HepG2 (cell line): Measurements from ENCODE around the gene FABP2. TPM values are rescaled to one million over a fixed set of nuclear protein-coding genes. Genes with fewer than 3 reads are reported as not detected.

Source experiments
- ATAC-seq: fragments of 200-7000 bp; cut with Tn5 transposase; 3 replicates; pipeline ENCODE4 v1.9.1; 2020; ENCODE audit warnings: mild to moderate bottlenecking, moderate library complexity
- BruUV-seq: library from RNA; stranded (reverse); fragments of 400-500 nt; replicated peaks from 2 replicates; lab custom pipeline; 2021; lab: Mats Ljungman, UMichigan
- CTCF ChIA-PET: fragments of 300-600 bp; formaldehyde crosslinking; extraction: SDS; loops from one replicate; lab custom pipeline; 2021; ENCODE audit warnings: low total read pairs, inconsistent platforms, low intra/inter-chr PET ratio; lab: Yijun Ruan, JAX
- POLR2A ChIA-PET: fragments of 350-600 bp; sonication (Branson Sonifier 250); formaldehyde crosslinking; loops from one replicate; lab custom pipeline; 2020; ENCODE audit warnings: antibody characterized with exemption, inconsistent platforms; lab: Yijun Ruan, JAX
- DNase-seq: peaks from one replicate; pipeline ENCODE4 v3.0.0-alpha.2; 2015; ENCODE audit warnings: low spot score
- FAIRE-seq: peaks from 3 replicates; lab custom pipeline; 2011; peaks lifted over from hg19 to GRCh38; lab: Jason Lieb, UNC
- H2AFZ ChIP-seq: one replicate; pipeline ENCODE4 v1.6.1; 2011; ENCODE audit warnings: low read length, inconsistent platforms
- H3K27ac ChIP-seq: fragments of 300-600 bp; 3 replicates; pipeline ENCODE4 v1.8.0; 2011; ENCODE audit warnings: mixed run types, mild to moderate bottlenecking, mixed read lengths, low read length, inconsistent platforms; ENCODE audit not compliant: insufficient read depth; ENCODE audit errors: extremely low read length
- H3K27me3 ChIP-seq, 2 experiments: fragments of 200-600 bp in 1 of 2; 2 replicates in 1 of 2; 3 replicates in 1 of 2; pipeline versions ENCODE4 v1.6.0 to v1.8.0; 2011; ENCODE audit warnings: low read length in 2 of 2, mild to moderate bottlenecking in 2 of 2, moderate library complexity in 2 of 2, inconsistent platforms in 1 of 2; ENCODE audit not compliant: insufficient read depth in 2 of 2, control insufficient read depth in 1 of 2
- H3K36me3 ChIP-seq, 2 experiments: fragments of 200-600 bp in 1 of 2; replicated peaks in 1 of 2; 2 replicates in 1 of 2; 3 replicates in 1 of 2; pipeline versions ENCODE4 v1.5.1 to v1.8.0; 2011; ENCODE audit warnings: low read length in 2 of 2, inconsistent platforms in 1 of 2; ENCODE audit not compliant: insufficient read depth in 2 of 2, control insufficient read depth in 1 of 2
- H3K4me1 ChIP-seq: 2 replicates; pipeline ENCODE4 v1.5.1; 2012; ENCODE audit warnings: low read length, inconsistent platforms; ENCODE audit not compliant: insufficient read depth
- H3K4me2 ChIP-seq: 2 replicates; pipeline ENCODE4 v1.6.0; 2011; ENCODE audit warnings: low read depth, low read length, inconsistent platforms
- H3K4me3 ChIP-seq, 3 experiments: fragments of 200-600 bp in 1 of 3; sonication (generic), shearing (Covaris generic) in 1 of 3; replicated peaks in 1 of 3; 2 replicates each; pipeline ENCODE4 v1.5.1; 2011 to 2016; ENCODE audit warnings: low read length in 3 of 3, inconsistent platforms in 2 of 3, low read depth in 2 of 3, mild to moderate bottlenecking in 2 of 3, control low read depth in 1 of 3, mixed read lengths in 1 of 3; ENCODE audit not compliant: insufficient read depth in 1 of 3
- H3K79me2 ChIP-seq: one replicate; pipeline ENCODE4 v1.6.1; 2011; ENCODE audit warnings: low read length, inconsistent platforms; ENCODE audit not compliant: insufficient read depth
- H3K9ac ChIP-seq: 2 replicates; pipeline ENCODE4 v1.6.0; 2011; ENCODE audit warnings: mild to moderate bottlenecking, low read depth, low read length, inconsistent platforms; ENCODE audit not compliant: insufficient read depth
- H3K9me3 ChIP-seq: 2 replicates; pipeline ENCODE4 v1.5.1; 2012; ENCODE audit warnings: mild to moderate bottlenecking, low read length
- H4K20me1 ChIP-seq: 2 replicates; pipeline ENCODE4 v1.6.0; 2011; ENCODE audit warnings: inconsistent platforms, mild to moderate bottlenecking, low read length, moderate library complexity; ENCODE audit not compliant: insufficient read depth
- DR1 ChIP-seq: sonication (generic); formaldehyde crosslinking; IDR thresholded peaks from 2 replicates; pipeline ENCODE4 v1.8.0; 2021; ENCODE audit warnings: mild to moderate bottlenecking, missing genetic modification reagents, inconsistent platforms
- FOXK2 ChIP-seq: fragments of 450-650 bp; IDR thresholded peaks from 2 replicates; pipeline ENCODE4 v1.6.1; 2016
- GATAD1 ChIP-seq: IDR thresholded peaks from 2 replicates; pipeline ENCODE4 v1.6.1; 2016; ENCODE audit warnings: missing genetic modification reagents, missing compliant biosample characterization
- MAF1 ChIP-seq: sonication (generic); formaldehyde crosslinking; IDR thresholded peaks from 2 replicates; pipeline ENCODE4 v1.5.0; 2020; ENCODE audit warnings: missing genetic modification reagents, borderline replicate concordance
- MAFF ChIP-seq: IDR thresholded peaks from 2 replicates; pipeline ENCODE4 v1.6.1; 2011; ENCODE audit warnings: low read depth, low read length, improper control_type of control experiment
- MAFK ChIP-seq, 2 experiments: IDR thresholded peaks in 1 of 2; conservative IDR thresholded peaks in 1 of 2; 2 replicates each; pipeline ENCODE4 v1.6.1; 2011; ENCODE audit warnings: improper control_type of control experiment in 2 of 2, low read length in 2 of 2
- RELA ChIP-seq: sonication (generic); formaldehyde crosslinking; IDR thresholded peaks from 2 replicates; pipeline ENCODE4 v1.4.0; 2020; ENCODE audit warnings: missing genetic modification reagents
- REPIN1 ChIP-seq: sonication (generic); formaldehyde crosslinking; IDR thresholded peaks from 2 replicates; pipeline ENCODE4 v1.8.0; 2022; ENCODE audit warnings: missing genetic modification reagents, low read depth, mild to moderate bottlenecking, borderline replicate concordance
- SMYD3 ChIP-seq: sonication (generic); formaldehyde crosslinking; IDR thresholded peaks from 2 replicates; pipeline ENCODE4 v1.8.1; 2023; ENCODE audit warnings: mild to moderate bottlenecking, missing genetic modification reagents
- ZBTB20 ChIP-seq: sonication (generic); formaldehyde crosslinking; IDR thresholded peaks from 2 replicates; pipeline ENCODE4 v1.8.1; 2023; ENCODE audit warnings: missing genetic modification reagents, low read depth, mild to moderate bottlenecking, borderline replicate concordance
- ZFP36L2 ChIP-seq: sonication (generic); formaldehyde crosslinking; IDR thresholded peaks from 2 replicates; pipeline ENCODE4 v1.4.0; 2020; ENCODE audit warnings: missing genetic modification reagents
- ZKSCAN5 ChIP-seq: sonication (generic); formaldehyde crosslinking; IDR thresholded peaks from 2 replicates; pipeline ENCODE4 v1.5.1; 2020; ENCODE audit warnings: mild to moderate bottlenecking, missing genetic modification reagents
- ZNF296 ChIP-seq: sonication (generic); formaldehyde crosslinking; conservative IDR thresholded peaks from 2 replicates; pipeline ENCODE4 v1.5.0; 2020; ENCODE audit warnings: mild to moderate bottlenecking, missing genetic modification reagents
- WGBS: methylation state at CpG from one replicate; pipeline ENCODE4 v1.1.6; 2017; ENCODE audit warnings: low lambda C conversion rate; 5-methylcytosine and 5-hydroxymethylcytosine counted together
- in situ Hi-C: cut with HindIII; loops from 2 replicates; pipeline ENCODE4 v1.10.0; 2017; ENCODE audit warnings: low pct_unique_long_range_greater_than_20kb; ENCODE audit not compliant: extremely low pct_ligation_motif_present
- intact Hi-C: fragments of 100-400 bp; cut with micrococcal nuclease; formaldehyde crosslinking; loops from one replicate; pipeline ENCODE4 v1.10.0; 2022; ENCODE audit not compliant: unreplicated experiment
- polyA plus RNA-seq, 8 experiments: library from polyadenylated mRNA; depleted of rRNA in 3 of 8; stranded (reverse) in 7 of 8; unstranded in 1 of 8; fragments of >200 nt; fragmentation: Illumina TruSeq in 4 of 8; extraction: Trizol in 4 of 8; gene quantifications; 2 replicates each; pipeline versions ENCODE4 v1.2.1 to v1.2.3, GENCODE V29; 2011 to 2016; ENCODE audit warnings: low read depth in 4 of 8, missing spikeins in 1 of 8, mixed read lengths in 1 of 8; ENCODE audit not compliant: insufficient read depth in 1 of 8
- total RNA-seq, 5 experiments: library from RNA; depleted of rRNA; stranded (reverse); fragments of >200 nt; fragmentation: Illumina TruSeq; extraction: Trizol; gene quantifications; 2 replicates each; pipeline ENCODE4 v1.2.3, GENCODE V29; 2016; ENCODE audit warnings: low read depth in 1 of 5
- TF ChIP-seq, protein P1 (sequence below): sonication (generic); formaldehyde crosslinking; IDR thresholded peaks from 2 replicates; pipeline ENCODE4 v1.8.1; 2023; ENCODE audit warnings: mild to moderate bottlenecking, missing genetic modification reagents
- TF ChIP-seq, protein P2 (sequence below): fragments of 450-650 bp; IDR thresholded peaks from 2 replicates; pipeline ENCODE4 v1.6.1; 2016
- TF ChIP-seq, protein P3 (sequence below): sonication (generic); formaldehyde crosslinking; conservative IDR thresholded peaks from 2 replicates; pipeline ENCODE4 v1.4.0; 2020; ENCODE audit warnings: missing genetic modification reagents

FABP2 gene
- total and polyA plus RNA-seq, 2 of the 13 experiments (the other 11 are each of a cell fraction or from before 2014, with no cell fraction given), result 0.78 to 1.2 TPM

DNA sequence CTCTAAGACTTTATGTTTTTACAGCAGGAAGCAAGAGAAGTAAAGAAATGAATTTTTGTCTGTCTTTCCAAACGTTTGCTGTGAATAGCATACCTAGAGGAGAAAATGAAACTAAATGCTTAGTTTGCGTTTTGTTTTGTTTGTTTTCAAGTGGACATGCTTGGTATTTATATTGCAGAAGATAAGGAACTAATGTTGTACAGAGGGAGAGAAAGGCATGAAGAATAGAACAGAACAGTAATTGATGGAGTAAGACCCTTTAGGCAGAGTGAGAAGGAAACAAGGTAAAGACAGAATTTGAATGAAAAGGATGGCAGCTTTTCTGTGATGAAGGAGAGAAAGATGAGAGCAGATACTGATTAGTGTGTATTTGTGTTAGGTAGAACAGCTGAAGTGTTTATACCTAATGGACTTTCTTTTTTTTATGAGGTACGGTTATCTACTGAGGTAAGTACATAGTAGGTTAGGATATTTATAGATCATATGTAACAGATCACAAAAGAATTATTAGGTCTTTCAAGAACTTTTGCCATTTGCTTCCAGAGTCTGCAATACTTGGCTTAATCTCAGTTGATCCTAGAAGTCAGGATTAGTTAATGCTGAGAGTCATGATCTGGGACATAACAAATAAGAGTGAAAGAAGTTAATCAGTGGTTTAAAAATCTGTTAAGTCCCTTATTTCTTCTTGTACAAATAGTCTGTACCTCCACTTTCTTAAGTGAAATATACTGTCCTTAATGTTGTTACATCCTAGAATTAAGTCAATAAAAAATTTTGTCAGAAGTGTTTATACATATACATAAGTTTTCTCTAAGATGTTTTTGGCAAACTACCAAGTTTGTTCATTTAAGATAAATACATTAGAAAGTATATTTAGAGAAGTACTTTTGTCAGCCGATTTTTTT is 36.8 kb downstream of the FABP2 start:
- intact Hi-C loops, result no loop called here
- DNase-seq (no peak), FAIRE-seq (no peak), ATAC-seq (no peak; the same call in 2 of the 3 replicates)
- in situ Hi-C loops, result loop anchor here (5.0 kb wide), 1 partner anchor 243 kb away; no protein-coding TSS in a partner anchor
- no peaks in the 10 kb centered on the region for H3K79me2 ChIP-seq
- no peaks in the 10 kb centered on the region for H4K20me1 ChIP-seq
- no peaks in the 10 kb centered on the region for H3K36me3 ChIP-seq
- WGBS, result 52% methylated on average over 4 of the region's 4 CpGs
- H2AFZ ChIP-seq, result no peak overlapping the region
- H3K4me2 ChIP-seq, result no peak overlapping the region
- no peak overlapping the region for H3K27ac ChIP-seq
- TF ChIP-seq ZFP36L2 (CRISPR knock-in tag), result no peak
- peak; percentile 91 for TF ChIP-seq MAFF
- no peak for TF ChIP-seq ZNF296
- TF ChIP-seq MAFK (conservative IDR thresholded peaks at IDR 0.05 in 1 of 2, IDR thresholded peaks at IDR 0.05 in 1 of 2; ENCODE audit: low read length in 2 of 2), result peak; percentile 92
- no peak for TF ChIP-seq GATAD1 (CRISPR knock-in tag)
- TF ChIP-seq, protein P1, sequence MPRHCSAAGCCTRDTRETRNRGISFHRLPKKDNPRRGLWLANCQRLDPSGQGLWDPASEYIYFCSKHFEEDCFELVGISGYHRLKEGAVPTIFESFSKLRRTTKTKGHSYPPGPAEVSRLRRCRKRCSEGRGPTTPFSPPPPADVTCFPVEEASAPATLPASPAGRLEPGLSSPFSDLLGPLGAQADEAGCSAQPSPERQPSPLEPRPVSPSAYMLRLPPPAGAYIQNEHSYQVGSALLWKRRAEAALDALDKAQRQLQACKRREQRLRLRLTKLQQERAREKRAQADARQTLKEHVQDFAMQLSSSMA, result no peak
- TF ChIP-seq RELA (CRISPR knock-in tag), result no peak
- no peaks in the 10 kb centered on the region for H3K27me3 ChIP-seq
- H3K4me1 ChIP-seq, result peaks cover 1% of the 10 kb centered on the region; the same call in 1 of the 2 replicates
- no peak overlapping the region for H3K9ac ChIP-seq
- CTCF ChIA-PET, result interaction anchor here (1.9 kb wide), 1 partner anchor 243 kb away, joined by 15 read pairs; no protein-coding TSS in a partner anchor
- no TSS peak for BruUV-seq
- H3K9me3 ChIP-seq, result no peaks in the 10 kb centered on the region
- no peak overlapping the region for H3K4me3 ChIP-seq
- POLR2A ChIA-PET, result no interaction called here

DNA sequence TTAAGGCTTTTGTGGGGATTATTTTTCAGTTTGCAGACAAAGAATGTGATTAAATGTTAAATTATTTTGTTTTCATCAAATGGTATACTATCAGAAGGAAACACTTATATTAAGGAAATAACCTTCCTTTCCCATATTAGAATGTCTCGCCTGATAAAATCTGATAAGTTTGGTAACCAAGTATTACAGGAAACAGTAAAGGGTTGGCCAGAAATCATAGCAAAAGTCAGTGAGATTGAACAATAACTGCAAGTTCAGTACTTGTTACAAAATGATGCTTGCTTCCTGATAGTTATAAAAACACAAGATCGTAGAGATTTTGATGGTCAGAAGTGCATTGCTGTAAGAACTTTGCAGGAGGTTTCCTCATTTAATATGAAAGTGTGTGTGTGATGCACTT is 40.5 kb downstream of the FABP2 start:
- no peak for FAIRE-seq
- Histone ChIP-seq H3K36me3 (no peaks in the 10 kb centered on the region), H4K20me1 (no peaks in the 10 kb centered on the region), H3K4me3 (no peak overlapping the region), H3K79me2 (no peaks in the 10 kb centered on the region), H2AFZ (no peak overlapping the region), H3K9me3 (no peaks in the 10 kb centered on the region), H3K4me2 (no peak overlapping the region), H3K27me3 (no peaks in the 10 kb centered on the region), H3K27ac (no peak overlapping the region), H3K9ac (no peak overlapping the region), H3K4me1 (no peaks in the 10 kb centered on the region)
- DNase-seq, result no peak
- in situ Hi-C loops (no loop called here), intact Hi-C loops (no loop called here)
- no peak for ATAC-seq
- POLR2A ChIA-PET, result no interaction called here
- 93% methylated on average over 2 of the region's 2 CpGs for WGBS
- no TSS peak for BruUV-seq
- CTCF ChIA-PET, result no interaction called here
- TF ChIP-seq ZBTB20 (no peak), DR1 (CRISPR knock-in tag) (no peak), REPIN1 (no peak), FOXK2 (no peak), SMYD3 (CRISPR knock-in tag) (no peak), MAF1 (CRISPR knock-in tag) (no peak), ZKSCAN5 (CRISPR knock-in tag) (no peak)
- TF ChIP-seq, protein P2, sequence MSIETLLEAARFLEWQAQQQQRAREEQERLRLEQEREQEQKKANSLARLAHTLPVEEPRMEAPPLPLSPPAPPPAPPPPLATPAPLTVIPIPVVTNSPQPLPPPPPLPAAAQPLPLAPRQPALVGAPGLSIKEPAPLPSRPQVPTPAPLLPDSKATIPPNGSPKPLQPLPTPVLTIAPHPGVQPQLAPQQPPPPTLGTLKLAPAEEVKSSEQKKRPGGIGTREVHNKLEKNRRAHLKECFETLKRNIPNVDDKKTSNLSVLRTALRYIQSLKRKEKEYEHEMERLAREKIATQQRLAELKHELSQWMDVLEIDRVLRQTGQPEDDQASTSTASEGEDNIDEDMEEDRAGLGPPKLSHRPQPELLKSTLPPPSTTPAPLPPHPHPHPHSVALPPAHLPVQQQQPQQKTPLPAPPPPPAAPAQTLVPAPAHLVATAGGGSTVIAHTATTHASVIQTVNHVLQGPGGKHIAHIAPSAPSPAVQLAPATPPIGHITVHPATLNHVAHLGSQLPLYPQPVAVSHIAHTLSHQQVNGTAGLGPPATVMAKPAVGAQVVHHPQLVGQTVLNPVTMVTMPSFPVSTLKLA, result no peak
- TF ChIP-seq, protein P3, sequence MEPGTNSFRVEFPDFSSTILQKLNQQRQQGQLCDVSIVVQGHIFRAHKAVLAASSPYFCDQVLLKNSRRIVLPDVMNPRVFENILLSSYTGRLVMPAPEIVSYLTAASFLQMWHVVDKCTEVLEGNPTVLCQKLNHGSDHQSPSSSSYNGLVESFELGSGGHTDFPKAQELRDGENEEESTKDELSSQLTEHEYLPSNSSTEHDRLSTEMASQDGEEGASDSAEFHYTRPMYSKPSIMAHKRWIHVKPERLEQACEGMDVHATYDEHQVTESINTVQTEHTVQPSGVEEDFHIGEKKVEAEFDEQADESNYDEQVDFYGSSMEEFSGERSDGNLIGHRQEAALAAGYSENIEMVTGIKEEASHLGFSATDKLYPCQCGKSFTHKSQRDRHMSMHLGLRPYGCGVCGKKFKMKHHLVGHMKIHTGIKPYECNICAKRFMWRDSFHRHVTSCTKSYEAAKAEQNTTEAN (CRISPR knock-in tag), result no peak
